IPS-18a (cell line): ENCODE data around the gene TBX20.

Source experiments
- H3K27ac ChIP-seq: one replicate; pipeline ENCODE4 v1.5.1; 2013; ENCODE audit warnings: low read length
- H3K27me3 ChIP-seq: one replicate; pipeline ENCODE4 v1.6.1; 2013; ENCODE audit warnings: mild to moderate bottlenecking, low read length; ENCODE audit not compliant: control insufficient read depth, insufficient read depth
- H3K36me3 ChIP-seq: one replicate; pipeline ENCODE4 v1.6.1; 2013; ENCODE audit warnings: low read depth, low read length; ENCODE audit not compliant: control insufficient read depth
- H3K4me1 ChIP-seq: one replicate; pipeline ENCODE4 v1.6.1; 2013; ENCODE audit warnings: low read depth, low read length; ENCODE audit not compliant: control insufficient read depth
- H3K4me3 ChIP-seq: one replicate; pipeline ENCODE4 v1.5.1; 2013; ENCODE audit warnings: low read length
- H3K9ac ChIP-seq: one replicate; pipeline ENCODE4 v1.6.1; 2013; ENCODE audit warnings: mild to moderate bottlenecking, low read length, moderate library complexity
- H3K9me3 ChIP-seq: one replicate; pipeline ENCODE4 v1.6.1; 2013; ENCODE audit warnings: low read depth, low read length; ENCODE audit not compliant: control insufficient read depth

The TBX20 gene, protein sequence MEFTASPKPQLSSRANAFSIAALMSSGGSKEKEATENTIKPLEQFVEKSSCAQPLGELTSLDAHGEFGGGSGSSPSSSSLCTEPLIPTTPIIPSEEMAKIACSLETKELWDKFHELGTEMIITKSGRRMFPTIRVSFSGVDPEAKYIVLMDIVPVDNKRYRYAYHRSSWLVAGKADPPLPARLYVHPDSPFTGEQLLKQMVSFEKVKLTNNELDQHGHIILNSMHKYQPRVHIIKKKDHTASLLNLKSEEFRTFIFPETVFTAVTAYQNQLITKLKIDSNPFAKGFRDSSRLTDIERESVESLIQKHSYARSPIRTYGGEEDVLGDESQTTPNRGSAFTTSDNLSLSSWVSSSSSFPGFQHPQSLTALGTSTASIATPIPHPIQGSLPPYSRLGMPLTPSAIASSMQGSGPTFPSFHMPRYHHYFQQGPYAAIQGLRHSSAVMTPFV

GRCh38 chr7:35253710-35254495, at the start of gene TBX20:
TSS of gene TBX20 (minus strand) at chr7:35254100. CDS start at chr7:35253620, 480 bp downstream.
- Histone ChIP-seq H3K4me1 (peaks cover 20% of the 10 kb centered on the region), H3K9me3 (no peaks in the 10 kb centered on the region), H3K27ac (no peak within 1 kb of the TSS), H3K36me3 (no peaks in the 10 kb centered on the region), H3K27me3 (peaks cover 100% of the 10 kb centered on the region), H3K9ac (no peak within 1 kb of the TSS), H3K4me3 (peak within 1 kb of the TSS; percentile 61)

- H3K27ac ChIP-seq: no peak overlapping the region
- no peaks in the 10 kb centered on the region for H3K9me3 ChIP-seq
- no peaks in the 10 kb centered on the region for H3K27me3 ChIP-seq
- H3K9ac ChIP-seq: no peak overlapping the region
- H3K4me1 ChIP-seq: no peaks in the 10 kb centered on the region
- no peak overlapping the region for H3K4me3 ChIP-seq
- no peaks in the 10 kb centered on the region for H3K36me3 ChIP-seq
Observed at GRCh38 chr7:35289376-35289775, 35.5 kb upstream of the TBX20 start.

GRCh38 chr7:35286986-35287385, 33.1 kb upstream of the TBX20 start:
- H3K9ac ChIP-seq: no peak overlapping the region
- H3K4me1 ChIP-seq: no peaks in the 10 kb centered on the region
- H3K4me3 ChIP-seq: no peak overlapping the region
- no peaks in the 10 kb centered on the region for H3K36me3 ChIP-seq
- H3K27me3 ChIP-seq: no peaks in the 10 kb centered on the region
- H3K9me3 ChIP-seq: no peaks in the 10 kb centered on the region
- H3K27ac ChIP-seq: no peak overlapping the region

GRCh38 chr7:35286422-35286821, 32.5 kb upstream of the TBX20 start:
- Histone ChIP-seq H3K4me1 (peaks cover 2% of the 10 kb centered on the region), H3K9ac (no peak overlapping the region), H3K4me3 (no peak overlapping the region), H3K27me3 (no peaks in the 10 kb centered on the region), H3K9me3 (no peaks in the 10 kb centered on the region), H3K36me3 (no peaks in the 10 kb centered on the region), H3K27ac (no peak overlapping the region)

GRCh38 chr7:35285799-35286198, 31.9 kb upstream of the TBX20 start:
- Histone ChIP-seq H3K9ac (no peak overlapping the region), H3K27ac (no peak overlapping the region), H3K4me1 (peaks cover 8% of the 10 kb centered on the region), H3K36me3 (no peaks in the 10 kb centered on the region), H3K9me3 (no peaks in the 10 kb centered on the region), H3K4me3 (no peak overlapping the region), H3K27me3 (no peaks in the 10 kb centered on the region)

DNA sequence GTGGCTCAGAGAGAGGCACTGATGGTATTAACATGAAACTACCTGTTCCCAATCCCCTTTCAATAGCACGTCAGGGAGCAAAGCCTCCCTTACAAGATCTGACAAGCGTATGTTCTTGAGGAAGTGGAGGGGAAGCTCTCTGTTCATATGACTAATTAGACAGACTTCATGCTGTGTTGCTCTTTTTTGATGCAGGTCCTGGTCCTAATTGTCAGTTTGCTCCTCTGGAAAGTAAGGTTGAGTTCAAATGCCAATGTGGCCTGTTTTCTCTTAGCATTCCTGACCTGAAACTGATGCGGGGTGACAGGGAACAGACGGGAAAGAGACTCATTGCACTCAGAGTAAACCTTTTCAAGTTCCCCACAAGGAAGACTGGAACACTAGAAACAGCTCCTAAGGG, 27.0 kb upstream of the TBX20 start:
- Histone ChIP-seq H3K36me3 (no peaks in the 10 kb centered on the region), H3K27me3 (no peaks in the 10 kb centered on the region), H3K9me3 (no peaks in the 10 kb centered on the region), H3K4me3 (peak overlapping the region; percentile 20), H3K27ac (no peak overlapping the region), H3K4me1 (peaks cover 20% of the 10 kb centered on the region), H3K9ac (no peak overlapping the region)

DNA sequence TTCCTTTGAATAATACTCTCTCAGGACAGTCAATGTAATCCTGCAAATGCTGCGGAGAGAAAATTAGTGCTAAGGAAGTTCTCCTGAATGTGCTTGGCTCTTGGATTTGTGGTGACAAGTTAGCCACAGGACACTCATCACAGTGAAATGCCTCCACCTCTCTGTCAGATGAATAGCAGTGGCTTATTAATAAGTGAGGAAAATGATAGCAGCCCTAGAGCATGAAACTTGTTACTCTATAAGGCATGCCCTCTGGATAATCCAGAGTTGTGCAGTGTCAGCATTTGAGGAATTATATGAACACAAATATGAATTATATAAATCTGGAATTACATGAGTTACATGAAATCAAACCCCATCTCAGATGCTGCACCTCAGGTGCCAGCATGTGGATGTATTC, 23.5 kb upstream of the TBX20 start:
- Histone ChIP-seq H3K9ac (no peak overlapping the region), H3K27ac (no peak overlapping the region), H3K4me1 (peaks cover 20% of the 10 kb centered on the region), H3K4me3 (no peak overlapping the region), H3K9me3 (no peaks in the 10 kb centered on the region), H3K36me3 (no peaks in the 10 kb centered on the region), H3K27me3 (no peaks in the 10 kb centered on the region)

- Histone ChIP-seq H3K27ac (no peak overlapping the region), H3K4me3 (no peak overlapping the region), H3K9me3 (no peaks in the 10 kb centered on the region), H3K4me1 (no peaks in the 10 kb centered on the region), H3K27me3 (no peaks in the 10 kb centered on the region), H3K9ac (no peak overlapping the region), H3K36me3 (no peaks in the 10 kb centered on the region)
Observed at GRCh38 chr7:35272246-35272645, 18.3 kb upstream of the TBX20 start.

DNA sequence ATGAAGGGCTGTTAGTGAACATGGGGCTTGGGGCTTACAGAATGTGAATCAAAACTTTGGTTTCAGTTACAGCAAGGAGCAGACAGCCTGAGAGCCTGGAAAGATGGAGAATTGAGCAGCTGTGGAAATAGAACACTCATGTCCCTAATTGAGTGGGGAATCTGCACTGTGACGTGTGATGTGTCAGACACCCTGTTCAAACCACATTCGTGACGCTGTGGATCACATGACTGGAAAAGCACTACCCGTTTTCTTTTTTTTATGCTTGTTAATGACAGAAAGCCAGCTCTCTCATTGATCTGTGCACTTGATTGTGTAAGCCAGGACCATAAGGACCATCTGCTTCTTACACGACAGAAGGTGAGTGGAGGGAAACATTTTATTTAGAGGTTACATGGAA, 15.1 kb upstream of the TBX20 start:
- no peaks in the 10 kb centered on the region for H3K36me3 ChIP-seq
- H3K9ac ChIP-seq: no peak overlapping the region
- no peaks in the 10 kb centered on the region for H3K4me1 ChIP-seq
- no peaks in the 10 kb centered on the region for H3K9me3 ChIP-seq
- H3K27me3 ChIP-seq: peaks cover 12% of the 10 kb centered on the region
- H3K27ac ChIP-seq: no peak overlapping the region
- H3K4me3 ChIP-seq: no peak overlapping the region

DNA sequence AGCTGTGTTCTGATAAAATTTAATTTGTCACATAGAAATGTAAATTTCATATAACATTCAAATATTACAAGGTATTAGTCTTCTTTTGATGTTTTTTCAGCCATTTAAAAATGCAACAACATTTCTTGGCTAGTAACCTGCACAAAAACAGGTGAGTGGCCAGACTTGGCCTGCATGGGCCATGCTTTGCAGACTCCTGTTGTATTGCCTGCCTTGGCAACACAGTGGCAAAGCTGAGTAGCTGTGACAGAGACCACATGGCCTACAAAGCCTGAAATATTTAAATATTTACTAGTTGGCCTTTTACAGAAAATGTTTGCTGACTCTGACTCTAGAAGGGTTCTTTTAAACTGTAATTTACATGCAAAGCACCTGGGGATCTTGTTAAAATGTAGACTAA, 13.5 kb upstream of the TBX20 start:
- Histone ChIP-seq H3K4me1 (no peaks in the 10 kb centered on the region), H3K36me3 (no peaks in the 10 kb centered on the region), H3K9me3 (no peaks in the 10 kb centered on the region), H3K4me3 (no peak overlapping the region), H3K27ac (no peak overlapping the region), H3K9ac (no peak overlapping the region), H3K27me3 (peaks cover 27% of the 10 kb centered on the region)

DNA sequence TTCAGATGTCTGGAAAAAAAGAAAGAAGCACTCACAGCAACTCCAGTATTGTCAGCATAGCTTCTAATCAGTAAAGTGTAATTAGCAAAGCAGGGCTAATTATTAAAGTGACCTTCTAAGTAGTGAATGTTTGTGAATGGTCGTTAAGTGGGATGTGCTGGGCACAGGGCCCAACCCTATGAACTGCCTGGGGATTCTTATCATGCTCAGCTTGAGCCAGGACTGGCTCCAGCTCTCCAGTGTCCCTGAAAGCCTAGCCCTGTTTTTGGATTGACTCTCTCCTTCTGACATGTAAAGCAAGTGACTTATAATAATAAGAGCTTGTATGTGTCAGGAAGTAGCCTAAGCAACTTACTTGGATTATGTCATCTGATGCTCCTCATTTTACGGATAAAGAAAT, 9.5 kb upstream of the TBX20 start:
- peaks cover 68% of the 10 kb centered on the region for H3K27me3 ChIP-seq
- H3K27ac ChIP-seq: no peak overlapping the region
- H3K9me3 ChIP-seq: no peaks in the 10 kb centered on the region
- no peak overlapping the region for H3K4me3 ChIP-seq
- H3K4me1 ChIP-seq: peaks cover 23% of the 10 kb centered on the region
- H3K9ac ChIP-seq: no peak overlapping the region
- H3K36me3 ChIP-seq: no peaks in the 10 kb centered on the region
